Activated CD8-positive, alpha-beta memory T cell treated with anti-CD3 and anti-CD28 coated beads, Interleukin-2, amount 50 U/mL, for 24 hours (primary cell): Measurements from ENCODE around the gene SDF4.

Experiments
- DNase-seq: peaks from one replicate; pipeline ENCODE4 v3.0.0-alpha.2; 2020; ENCODE audit errors: extremely low read depth

The SDF4 gene

DNA sequence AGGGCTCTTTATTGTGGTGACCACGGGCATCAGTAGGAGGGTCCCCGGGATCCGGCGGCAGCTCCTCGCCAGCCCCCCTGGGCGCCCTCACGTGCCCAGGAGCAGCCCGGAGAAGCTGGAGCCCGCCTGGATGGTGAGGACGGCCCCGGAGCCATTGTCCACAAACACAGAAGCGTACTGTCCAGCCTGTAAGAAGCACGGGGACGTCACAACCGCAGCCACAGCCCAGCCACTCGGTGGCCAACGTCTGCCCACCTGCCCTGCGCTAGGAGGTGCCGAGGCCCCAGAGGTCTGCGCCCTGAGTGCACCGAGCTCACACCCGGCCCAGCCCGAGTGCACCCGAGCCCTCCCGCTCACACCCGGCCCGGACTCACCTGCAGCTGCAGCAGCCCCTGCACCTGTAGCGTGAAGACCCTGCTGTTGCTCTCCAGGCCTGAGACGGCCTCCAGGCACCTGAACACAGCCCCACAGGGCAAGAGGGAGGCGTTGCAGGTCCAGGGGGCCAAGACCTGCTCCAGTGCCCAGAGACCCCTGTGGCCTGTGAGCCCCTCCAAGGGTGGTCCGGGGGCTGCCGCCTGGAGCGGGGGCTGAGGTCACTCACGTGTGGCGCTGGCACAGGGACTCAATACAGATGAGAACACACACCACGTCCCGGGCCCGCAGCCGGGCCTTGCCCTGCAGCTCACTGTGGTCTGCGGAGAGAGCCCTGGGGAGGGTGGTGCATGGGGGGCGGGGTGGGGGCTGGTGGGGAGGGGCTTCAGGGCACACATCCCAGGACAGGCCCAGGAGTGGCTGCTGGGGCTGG, 10.9 kb upstream of the SDF4 start:
- no peak for DNase-seq

DNA sequence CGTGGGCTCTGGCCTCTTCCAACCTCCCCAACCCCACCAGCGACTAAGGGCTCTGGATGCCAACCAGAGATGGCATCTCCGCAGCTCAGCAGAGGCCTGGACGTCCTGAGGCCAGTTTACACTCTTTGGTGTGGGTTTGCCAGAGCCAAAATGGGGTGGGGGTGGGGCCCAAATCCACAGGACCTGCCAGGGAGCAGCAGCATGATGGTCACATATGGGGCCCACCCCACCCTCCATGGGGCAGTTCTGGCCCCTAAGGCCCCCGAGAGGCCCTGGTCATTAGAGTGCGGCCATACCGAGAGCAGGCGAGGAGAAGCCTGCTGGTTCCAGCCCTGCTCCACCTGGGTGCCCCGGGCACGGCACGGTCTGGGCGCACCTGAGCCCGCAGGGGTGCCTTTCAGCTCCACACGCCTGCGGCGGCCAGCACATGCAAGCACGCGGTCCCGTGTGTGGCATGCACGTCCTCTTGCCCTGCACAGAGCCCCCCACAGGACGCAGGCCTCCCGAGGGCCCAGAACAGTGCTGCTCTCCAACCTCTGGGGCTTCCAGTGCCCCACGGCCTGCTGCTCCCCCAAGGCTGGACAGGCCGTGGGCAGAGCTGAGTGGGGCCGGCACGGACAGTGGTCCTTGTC, 9.9 kb upstream of the SDF4 start:
- DNase-seq, result no peak

- no peak for DNase-seq
Measured at GRCh38 chr1:1240822-1241587, 9.2 kb upstream of the SDF4 start.

DNA sequence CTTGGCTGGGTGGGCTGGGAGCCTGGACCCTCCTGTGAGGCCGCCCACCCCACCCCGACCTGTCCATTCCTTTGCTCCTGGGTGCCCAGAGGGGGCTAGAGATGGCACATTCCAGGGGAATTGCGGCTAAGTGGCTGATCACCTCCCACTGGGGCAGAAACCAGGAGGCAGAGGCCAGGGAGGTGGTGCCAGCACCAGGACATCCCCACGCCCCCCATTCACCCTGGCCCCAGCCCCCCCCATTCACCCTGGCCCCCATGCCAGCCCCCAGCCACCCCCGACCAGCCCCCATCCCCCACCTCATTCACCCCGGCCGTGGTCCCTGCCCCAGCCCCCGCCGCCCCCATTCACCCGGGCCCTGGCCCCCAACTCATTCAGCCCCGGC, 8.5 kb upstream of the SDF4 start:
- DNase-seq, result no peak

DNA sequence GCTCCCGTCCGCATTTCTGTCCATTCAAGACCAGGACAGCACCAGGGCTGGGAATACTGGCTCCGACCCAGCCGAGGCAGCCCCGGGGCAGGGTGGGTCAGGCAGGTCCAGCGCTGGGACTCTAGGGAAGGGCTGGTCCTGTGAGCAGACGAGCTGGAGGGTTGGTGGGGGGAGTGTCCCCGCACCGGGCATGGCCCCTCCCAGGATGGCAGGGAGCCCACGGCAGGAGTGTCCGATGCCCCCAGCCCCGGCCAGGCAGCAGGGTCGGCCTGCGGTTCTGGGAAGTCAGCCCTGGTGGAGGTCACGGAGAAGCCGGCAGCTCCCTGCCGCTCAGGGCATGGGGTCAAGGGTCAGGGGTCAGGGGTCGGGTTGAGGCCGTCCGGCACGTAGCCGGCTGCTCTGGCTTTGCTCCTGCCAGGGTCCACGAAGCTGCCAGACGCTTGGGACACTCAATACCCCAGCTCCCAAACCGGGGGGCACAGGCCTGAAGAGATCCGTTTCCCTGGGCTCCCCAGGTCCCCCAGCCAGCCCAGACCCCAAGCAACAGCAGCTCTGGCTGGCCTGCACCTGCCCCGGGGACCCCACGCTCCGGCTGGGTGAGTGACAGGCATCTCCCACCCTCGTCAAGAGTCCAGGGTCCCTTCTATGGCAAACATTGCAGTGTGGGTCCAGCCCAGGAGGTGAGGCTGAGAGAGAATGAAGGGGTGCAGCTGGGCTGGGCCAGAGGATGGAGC, 8.0 kb upstream of the SDF4 start:
- DNase-seq, result no peak

- no peak for DNase-seq
Measured at GRCh38 chr1:1239227-1239613, 7.4 kb upstream of the SDF4 start.

- DNase-seq, result no peak
Measured at GRCh38 chr1:1238702-1239178, 6.9 kb upstream of the SDF4 start.

- no peak for DNase-seq
Measured at GRCh38 chr1:1237874-1238701, 6.3 kb upstream of the SDF4 start.

DNA sequence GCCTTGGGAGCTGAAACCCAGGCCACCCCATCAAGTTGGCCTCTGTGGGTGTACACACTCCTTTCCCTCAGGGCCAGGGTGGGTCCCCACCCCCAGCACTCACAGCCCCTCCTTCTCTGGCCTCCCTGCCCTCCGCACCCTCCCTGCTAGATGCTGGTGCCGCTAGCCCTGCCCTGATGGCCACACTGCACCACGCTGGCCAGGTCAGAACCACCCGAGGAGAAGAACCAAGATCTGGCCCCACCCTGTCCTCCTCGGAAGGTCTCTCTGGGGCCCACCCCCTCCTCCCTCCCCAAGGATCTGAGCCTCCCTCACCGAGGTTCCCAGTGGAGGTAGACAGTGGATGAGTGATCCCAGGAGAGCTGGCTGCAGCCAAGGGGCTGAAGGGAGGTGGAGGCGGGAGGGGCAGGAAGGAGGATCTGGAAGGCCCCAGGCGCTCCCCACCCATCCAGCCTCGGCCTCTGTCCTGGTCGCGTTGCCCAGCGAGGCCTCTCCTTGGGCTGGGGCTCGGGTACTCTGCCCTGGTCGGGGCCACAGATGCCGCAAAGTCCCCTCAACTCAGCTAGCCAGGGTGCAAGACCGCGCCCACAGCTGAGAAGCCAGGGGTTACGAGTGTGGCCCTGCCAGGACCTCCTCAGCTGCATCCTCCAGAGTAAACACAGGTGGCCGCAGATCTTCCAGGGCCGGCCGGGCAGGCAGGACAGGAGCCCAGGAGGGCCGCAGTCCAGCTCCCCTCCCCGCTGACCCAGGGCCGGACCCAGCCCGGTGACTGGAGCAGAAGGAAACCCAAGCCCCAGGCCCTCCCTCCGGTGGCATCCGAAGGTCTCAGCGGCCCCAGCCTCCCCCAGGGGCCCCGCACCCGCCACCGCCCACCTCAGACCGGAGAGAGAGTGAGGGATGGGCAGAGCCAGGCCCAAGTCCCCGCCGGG, 5.4 kb upstream of the SDF4 start:
- no peak for DNase-seq

GRCh38 chr1:1236176-1236763, 4.5 kb upstream of the SDF4 start:
- no peak for DNase-seq

DNA sequence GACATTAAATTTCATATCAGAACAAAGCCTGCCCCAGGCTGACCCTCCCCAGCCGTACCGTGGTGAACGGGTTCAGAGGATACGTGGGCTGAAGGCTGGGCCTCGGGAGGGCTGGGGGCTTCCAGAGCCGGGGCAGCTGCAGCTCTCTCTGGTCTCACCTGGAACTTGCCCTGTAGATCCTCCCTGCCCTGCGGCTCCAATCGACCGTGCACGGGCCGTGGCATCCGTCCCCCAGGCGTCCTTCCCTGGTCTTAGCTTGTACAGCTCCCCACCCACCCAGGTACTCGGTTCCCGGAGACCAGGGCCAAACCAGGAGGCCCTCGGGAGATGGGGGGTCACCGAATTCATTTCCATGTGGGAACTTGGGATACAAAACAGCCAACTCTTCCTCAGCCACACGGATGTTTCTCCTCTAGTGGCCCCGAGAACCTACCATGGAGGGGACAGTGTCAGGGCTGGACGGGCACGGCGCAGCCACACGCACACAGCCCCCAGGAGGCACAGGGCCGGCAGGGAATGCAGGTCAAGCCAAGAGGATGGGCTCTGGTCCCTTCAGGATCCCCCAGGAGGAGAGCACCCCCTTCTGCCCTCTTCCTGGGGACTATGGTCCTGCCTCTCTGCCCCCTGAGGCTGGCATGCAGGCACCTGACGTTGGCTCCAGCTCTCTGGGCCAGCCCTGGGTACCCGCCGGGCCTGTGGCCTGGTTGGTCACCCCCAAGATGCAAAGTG, 3.4 kb upstream of the SDF4 start:
- DNase-seq, result no peak

DNA sequence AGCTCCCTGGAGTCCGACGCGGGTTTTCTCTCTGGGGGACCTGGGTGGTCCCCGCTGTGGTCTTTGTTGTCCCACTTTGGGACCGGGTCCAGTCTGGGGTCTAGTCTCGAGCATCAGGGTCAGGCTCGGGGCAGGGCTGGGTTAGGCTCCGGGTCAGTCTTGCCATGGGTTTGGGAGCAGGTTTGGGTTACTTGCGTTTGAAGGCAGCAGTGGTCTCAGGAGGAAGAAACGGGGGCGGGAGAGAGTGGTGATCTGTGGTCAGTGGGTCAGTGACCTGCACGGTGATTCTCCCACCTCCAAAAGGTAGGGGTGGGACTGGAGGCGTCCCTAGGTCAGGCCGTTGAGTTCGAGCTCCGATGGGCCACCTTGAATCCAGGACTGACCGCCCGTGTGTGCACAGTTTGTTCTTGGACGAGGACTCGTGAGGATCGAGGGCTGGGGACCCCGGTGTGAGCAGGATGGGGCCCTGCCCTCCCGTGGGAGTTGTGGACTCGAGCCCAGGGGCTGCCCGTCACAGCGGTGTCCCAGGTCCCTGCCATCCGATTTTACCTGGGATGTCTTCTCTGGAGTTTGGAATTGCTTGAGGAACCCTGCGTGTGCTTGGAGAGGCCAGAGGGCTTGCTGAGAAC, 2.5 kb upstream of the SDF4 start:
- DNase-seq, result no peak

- DNase-seq, result no peak
Measured at GRCh38 chr1:1233567-1233892, 1.7 kb upstream of the SDF4 start.

DNA sequence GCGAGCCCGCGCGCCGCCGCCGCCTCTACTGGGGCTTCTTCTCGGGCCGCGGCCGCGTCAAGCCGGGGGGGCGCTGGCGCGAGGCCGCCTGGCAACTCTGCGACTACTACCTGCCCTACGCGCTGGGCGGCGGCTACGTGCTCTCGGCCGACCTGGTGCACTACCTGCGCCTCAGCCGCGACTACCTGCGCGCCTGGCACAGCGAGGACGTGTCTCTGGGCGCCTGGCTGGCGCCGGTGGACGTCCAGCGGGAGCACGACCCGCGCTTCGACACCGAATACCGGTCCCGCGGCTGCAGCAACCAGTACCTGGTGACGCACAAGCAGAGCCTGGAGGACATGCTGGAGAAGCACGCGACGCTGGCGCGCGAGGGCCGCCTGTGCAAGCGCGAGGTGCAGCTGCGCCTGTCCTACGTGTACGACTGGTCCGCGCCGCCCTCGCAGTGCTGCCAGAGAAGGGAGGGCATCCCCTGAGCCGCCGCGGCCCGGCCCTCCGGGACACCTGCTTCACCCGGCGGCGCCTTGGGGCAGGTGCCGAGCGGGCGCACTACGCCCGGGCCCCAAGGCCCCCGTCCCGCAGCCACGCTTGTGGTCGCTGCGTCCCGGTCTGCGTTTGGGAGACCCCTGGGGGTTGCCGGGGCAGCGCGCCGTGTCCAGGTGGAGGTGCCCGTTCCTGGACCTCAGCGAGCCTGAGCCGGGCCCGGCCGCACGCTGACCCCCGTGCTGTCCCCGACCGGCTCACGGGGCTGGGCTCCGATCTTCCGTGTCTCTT, 1.2 kb upstream of the SDF4 start:
- DNase-seq, result no peak

GRCh38 chr1:1232208-1232795, 501 bp upstream of the SDF4 start, which contains the start of gene B3GALT6:
B3GALT6 (plus strand) TSS chr1:1232237; CDS start chr1:1232279, 42 bp downstream.
- DNase-seq, result no peak

DNA sequence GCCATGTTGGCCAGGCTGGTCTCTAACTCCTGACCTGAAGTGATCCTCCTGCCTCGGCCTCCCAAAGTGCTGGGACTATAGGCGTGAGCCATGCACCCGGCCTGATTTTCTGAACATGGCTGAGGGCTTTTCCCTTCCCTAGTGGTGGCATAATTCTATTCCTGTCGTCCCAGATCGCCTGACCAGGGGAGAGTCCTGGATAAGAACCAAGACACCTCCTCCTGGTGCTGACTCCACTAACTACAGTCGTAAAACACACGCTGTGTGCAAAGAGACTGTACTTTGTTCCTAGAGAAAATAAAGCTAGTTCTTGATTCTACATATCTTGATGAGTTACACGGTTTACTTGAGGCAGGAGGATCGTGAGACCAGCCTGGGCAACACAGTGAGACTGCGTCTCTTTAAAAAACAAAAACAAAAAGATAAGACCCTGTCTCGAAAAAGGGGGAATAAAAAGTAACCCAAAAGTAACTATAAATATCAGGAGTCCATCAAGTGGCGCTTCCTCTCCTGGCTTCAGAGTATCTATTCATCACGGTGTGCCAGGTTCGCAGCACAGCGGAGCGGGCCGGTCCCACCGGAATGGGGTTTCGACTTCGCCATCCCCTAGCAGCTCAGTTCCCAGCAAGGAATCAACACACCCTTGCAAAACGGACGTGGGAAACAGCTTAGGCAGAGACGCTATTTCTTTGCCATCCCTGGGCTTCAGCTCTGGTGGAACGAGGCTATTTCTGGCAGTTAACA, 973 bp downstream of the SDF4 start:
- DNase-seq, result no peak

DNA sequence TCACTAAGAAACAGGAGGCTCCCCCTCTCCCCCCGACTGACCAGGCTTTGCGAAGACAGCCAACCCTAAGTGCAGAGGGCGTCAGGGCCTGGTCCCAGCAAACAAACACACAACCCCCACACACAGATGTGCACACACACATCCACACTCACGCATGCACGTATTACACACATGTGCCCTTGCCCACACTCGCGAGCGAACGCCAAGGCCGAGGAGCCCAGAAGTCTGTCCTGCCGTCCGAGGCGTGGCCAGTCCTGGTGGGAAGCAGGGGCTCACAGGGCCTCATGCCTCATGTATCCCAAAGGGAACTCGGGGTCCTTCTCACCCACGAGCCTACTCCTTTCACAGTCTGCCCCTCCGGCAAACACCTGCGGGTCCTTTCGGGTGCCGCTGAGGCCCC, 2.0 kb downstream of the SDF4 start:
- no peak for DNase-seq
